Endothelial cell of umbilical vein (primary cell): ENCODE data around the gene ZNF264. TPM values are rescaled to one million over a fixed set of nuclear protein-coding genes. Genes with fewer than 3 reads are reported as not detected.

Source experiments
- BruUV-seq: library from RNA; stranded (reverse); fragments of 400-500 nt; replicated peaks from 2 replicates; lab custom pipeline; 2021; lab: Mats Ljungman, UMichigan
- CTCF ChIA-PET: fragments of 300-600, 350-600 bp; sonication (Branson Sonifier 250); formaldehyde crosslinking; loops from one replicate; lab custom pipeline; 2021; ENCODE audit warnings: antibody characterized with exemption, inconsistent platforms; lab: Charles Lee
- POLR2A ChIA-PET: fragments of 300-600, 350-600 bp; sonication (Branson Sonifier 250); formaldehyde crosslinking; loops from one replicate; lab custom pipeline; 2021; ENCODE audit warnings: antibody characterized with exemption, inconsistent platforms; lab: Charles Lee
- DNase-seq: peaks from one replicate; pipeline ENCODE4 v3.0.0-alpha.2; 2011; ENCODE audit warnings: low read depth, low spot score
- FAIRE-seq: peaks from 2 replicates; lab custom pipeline; 2011; peaks lifted over from hg19 to GRCh38; lab: Jason Lieb, UNC
- H2AFZ ChIP-seq: 2 replicates; pipeline ENCODE4 v1.6.0; 2012; ENCODE audit warnings: low read depth, low read length, control low read depth, inconsistent platforms
- H3K27ac ChIP-seq: 2 replicates; pipeline ENCODE4 v1.5.1; 2011; ENCODE audit warnings: low read depth, mild to moderate bottlenecking, control low read depth, low read length, moderate library complexity; ENCODE audit not compliant: insufficient read depth
- H3K27me3 ChIP-seq, 2 experiments: 2 replicates each; pipeline versions ENCODE4 v1.6.0 to v1.6.1; 2011; ENCODE audit warnings: low read length in 2 of 2, mixed read lengths in 1 of 2; ENCODE audit not compliant: control insufficient read depth in 2 of 2, insufficient read depth in 2 of 2
- H3K36me3 ChIP-seq, 2 experiments: 2 replicates in 1 of 2; 3 replicates in 1 of 2; pipeline ENCODE4 v1.5.1; 2011; ENCODE audit warnings: low read length in 2 of 2, mild to moderate bottlenecking in 1 of 2, moderate library complexity in 1 of 2; ENCODE audit not compliant: control insufficient read depth in 2 of 2, insufficient read depth in 2 of 2; ENCODE audit errors: extremely low read depth in 1 of 2
- H3K4me1 ChIP-seq: 3 replicates; pipeline ENCODE4 v1.5.1; 2011; ENCODE audit warnings: mild to moderate bottlenecking, low read length; ENCODE audit not compliant: control insufficient read depth, insufficient read depth; ENCODE audit errors: extremely low read depth
- H3K4me2 ChIP-seq: 2 replicates; pipeline ENCODE4 v1.6.1; 2011; ENCODE audit warnings: low read length, control low read depth, mixed read lengths; ENCODE audit not compliant: insufficient read depth
- H3K4me3 ChIP-seq, 3 experiments: fragments of 200-600 bp in 1 of 3; sonication (generic), shearing (Covaris generic) in 1 of 3; replicated peaks in 1 of 3; 2 replicates each; pipeline ENCODE4 v1.5.1; 2011 to 2016; ENCODE audit warnings: control low read depth in 3 of 3, low read length in 3 of 3, mild to moderate bottlenecking in 2 of 3, inconsistent platforms in 1 of 3, low read depth in 1 of 3, moderate library complexity in 1 of 3; ENCODE audit not compliant: insufficient read depth in 1 of 3
- H3K79me2 ChIP-seq: 2 replicates; pipeline ENCODE4 v1.6.0; 2012; ENCODE audit warnings: low read length, inconsistent platforms; ENCODE audit not compliant: control insufficient read depth, insufficient read depth
- H3K9ac ChIP-seq: replicated peaks from 2 replicates; pipeline ENCODE3; 2011; ENCODE audit warnings: low read length, control low read depth; ENCODE audit not compliant: insufficient read depth; ENCODE audit errors: extremely low read depth
- H3K9me1 ChIP-seq: replicated peaks from 3 replicates; pipeline ENCODE4 v1.6.0; 2011; ENCODE audit warnings: mild to moderate bottlenecking, low read length; ENCODE audit not compliant: control insufficient read depth, insufficient read depth; ENCODE audit errors: extremely low read depth
- H3K9me3 ChIP-seq: replicated peaks from 2 replicates; pipeline ENCODE4 v1.5.1; 2012; ENCODE audit warnings: low read length, inconsistent platforms; ENCODE audit not compliant: control insufficient read depth, insufficient read depth
- H4K20me1 ChIP-seq: replicated peaks from 2 replicates; pipeline ENCODE3; 2011; ENCODE audit warnings: mild to moderate bottlenecking, low read length; ENCODE audit not compliant: control insufficient read depth, insufficient read depth; ENCODE audit errors: extremely low read depth
- EZH2 ChIP-seq: IDR thresholded peaks from 2 replicates; pipeline ENCODE4 v1.6.1; 2012; ENCODE audit warnings: borderline replicate concordance, low read depth, mild to moderate bottlenecking, moderate library complexity, low read length, inconsistent platforms; ENCODE audit not compliant: severe bottlenecking
- FOS ChIP-seq: IDR thresholded peaks from 2 replicates; pipeline ENCODE4 v1.6.1; 2011; ENCODE audit warnings: mild to moderate bottlenecking, low read length, moderate library complexity, borderline replicate concordance; ENCODE audit not compliant: insufficient read depth
- GATA2 ChIP-seq: IDR thresholded peaks from 2 replicates; pipeline ENCODE4 v1.7.0; 2011; ENCODE audit warnings: low read depth, mild to moderate bottlenecking, moderate library complexity, mixed read lengths, low read length; ENCODE audit not compliant: insufficient read length, insufficient read depth
- JUN ChIP-seq: IDR thresholded peaks from 2 replicates; pipeline ENCODE4 v1.6.1; 2011; ENCODE audit warnings: borderline replicate concordance, low read depth; ENCODE audit not compliant: insufficient read length, insufficient read depth
- MYC ChIP-seq: IDR thresholded peaks from one replicate; pipeline ENCODE4 v1.6.1; 2011; ENCODE audit warnings: mild to moderate bottlenecking, low read depth, low read length
- POLR2A ChIP-seq: IDR thresholded peaks from 2 replicates; pipeline ENCODE4 v1.6.1; 2012; ENCODE audit warnings: low read depth, mild to moderate bottlenecking, control low read depth, low read length
- POLR2AphosphoS5 ChIP-seq: IDR thresholded peaks from 2 replicates; pipeline ENCODE4 v1.6.1; 2012; ENCODE audit warnings: low read depth, mild to moderate bottlenecking, control low read depth, low read length, moderate library complexity; ENCODE audit not compliant: insufficient read depth
- dilution Hi-C: fragments of 300-500 bp; cut with MboI; formaldehyde crosslinking; loops from one replicate; pipeline ENCODE4 v1.15.0; 2019; ENCODE audit warnings: low sequenced_read_pairs; ENCODE audit not compliant: extremely low pct_ligation_motif_present
- intact Hi-C: fragments of 100-400 bp; cut with micrococcal nuclease; formaldehyde crosslinking; loops from one replicate; pipeline ENCODE4 v1.10.0; 2022
- polyA plus RNA-seq, 4 experiments: library from polyadenylated mRNA; depleted of rRNA in 3 of 4; stranded (reverse) in 3 of 4; unstranded in 1 of 4; fragments of >200 nt; gene quantifications; 2 replicates each; pipeline versions ENCODE4 v1.2.1 to v1.2.3, GENCODE V29; 2011 to 2012; ENCODE audit warnings: missing spikeins in 1 of 4
- total RNA-seq: library from RNA; stranded (reverse); gene quantifications from 2 replicates; pipeline ENCODE4 v1.2.3, GENCODE V29; 2021
- TF ChIP-seq, protein P1 (sequence below): IDR thresholded peaks from 2 replicates; pipeline ENCODE4 v1.6.1; 2011; ENCODE audit not compliant: insufficient read depth, insufficient read length
- TF ChIP-seq, protein P2 (sequence below), 2 donors: IDR thresholded peaks; 1 replicate in 1 of 2; 2 replicates in 1 of 2; pipeline ENCODE4 v1.5.1; 2011; ENCODE audit warnings: low read length in 2 of 2, mild to moderate bottlenecking in 2 of 2, moderate library complexity in 2 of 2, control low read depth in 1 of 2, inconsistent platforms in 1 of 2, low read depth in 1 of 2; ENCODE audit not compliant: insufficient read depth in 1 of 2; ENCODE audit errors: extremely low read depth in 1 of 2

Gene ZNF264
- total and polyA plus RNA-seq, 2 donors (not counting 3 experiments of a cell fraction or from before 2014, with no cell fraction given) = 4.4 to 20.5 TPM

DNA sequence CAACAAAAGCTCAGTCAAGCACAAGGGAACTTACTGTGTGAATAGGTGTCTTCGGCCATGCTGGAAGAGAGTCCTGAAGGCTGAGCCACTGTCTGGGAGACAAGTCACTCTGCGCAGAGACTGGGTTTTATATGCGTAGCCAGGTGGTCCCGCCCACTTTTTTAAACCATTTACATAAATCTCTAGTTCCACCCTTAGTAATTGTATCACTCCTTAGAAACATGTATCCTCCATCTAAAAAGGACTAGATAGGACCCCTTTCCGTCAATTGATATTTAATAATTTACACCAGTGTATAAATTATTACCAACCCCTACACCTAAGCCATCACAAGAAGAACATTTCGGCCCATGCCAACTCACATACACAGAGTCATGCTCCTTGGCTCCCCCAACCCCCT, 23.9 kb upstream of the ZNF264 start, which contains the start of gene DUXA:
Gene DUXA, minus strand, starts transcription at position 101 of the 400 bp plus-strand sequence. Its CDS starts 42 bp downstream, at position 59.
- H3K27me3 ChIP-seq = no peaks in the 10 kb centered on the region
- intact Hi-C loops = no loop called here
- H3K9ac ChIP-seq = no peak within 1 kb of the TSS
- dilution Hi-C loops = no loop called here
- H3K36me3 ChIP-seq = no peaks in the 10 kb centered on the region
- no peaks in the 10 kb centered on the region for H4K20me1 ChIP-seq
- no peak within 1 kb of the TSS for H2AFZ ChIP-seq
- DNase-seq (no peak), FAIRE-seq (no peak)
- ChIA-PET CTCF (no interaction called here), POLR2A (no interaction called here)
- H3K9me3 ChIP-seq = peaks cover 2% of the 10 kb centered on the region
- no peak within 1 kb of the TSS for H3K4me3 ChIP-seq
- H3K4me2 ChIP-seq = no peak within 1 kb of the TSS
- no peak for TF ChIP-seq POLR2A
- TF ChIP-seq MYC = no peak
- TF ChIP-seq, protein P1, sequence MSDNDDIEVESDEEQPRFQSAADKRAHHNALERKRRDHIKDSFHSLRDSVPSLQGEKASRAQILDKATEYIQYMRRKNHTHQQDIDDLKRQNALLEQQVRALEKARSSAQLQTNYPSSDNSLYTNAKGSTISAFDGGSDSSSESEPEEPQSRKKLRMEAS = no peak
- TF ChIP-seq POLR2AphosphoS5 = no peak
- no peak for TF ChIP-seq EZH2
- TF ChIP-seq JUN = no peak
- TF ChIP-seq GATA2 = no peak
- TF ChIP-seq, protein P2, sequence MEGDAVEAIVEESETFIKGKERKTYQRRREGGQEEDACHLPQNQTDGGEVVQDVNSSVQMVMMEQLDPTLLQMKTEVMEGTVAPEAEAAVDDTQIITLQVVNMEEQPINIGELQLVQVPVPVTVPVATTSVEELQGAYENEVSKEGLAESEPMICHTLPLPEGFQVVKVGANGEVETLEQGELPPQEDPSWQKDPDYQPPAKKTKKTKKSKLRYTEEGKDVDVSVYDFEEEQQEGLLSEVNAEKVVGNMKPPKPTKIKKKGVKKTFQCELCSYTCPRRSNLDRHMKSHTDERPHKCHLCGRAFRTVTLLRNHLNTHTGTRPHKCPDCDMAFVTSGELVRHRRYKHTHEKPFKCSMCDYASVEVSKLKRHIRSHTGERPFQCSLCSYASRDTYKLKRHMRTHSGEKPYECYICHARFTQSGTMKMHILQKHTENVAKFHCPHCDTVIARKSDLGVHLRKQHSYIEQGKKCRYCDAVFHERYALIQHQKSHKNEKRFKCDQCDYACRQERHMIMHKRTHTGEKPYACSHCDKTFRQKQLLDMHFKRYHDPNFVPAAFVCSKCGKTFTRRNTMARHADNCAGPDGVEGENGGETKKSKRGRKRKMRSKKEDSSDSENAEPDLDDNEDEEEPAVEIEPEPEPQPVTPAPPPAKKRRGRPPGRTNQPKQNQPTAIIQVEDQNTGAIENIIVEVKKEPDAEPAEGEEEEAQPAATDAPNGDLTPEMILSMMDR (IDR thresholded peaks at IDR 0.05; ENCODE audit: extremely low read depth in 1 of 2, insufficient read depth in 1 of 2, low read depth in 1 of 2, low read length in 2 of 2) = no peak
- no peak for TF ChIP-seq FOS
- peaks cover 3% of the 10 kb centered on the region for H3K4me1 ChIP-seq
- no peaks in the 10 kb centered on the region for H3K79me2 ChIP-seq
- BruUV-seq = no TSS peak
- H3K27ac ChIP-seq = no peak within 1 kb of the TSS
- H3K9me1 ChIP-seq = no peaks in the 10 kb centered on the region
